Activated CD8-positive, alpha-beta memory T cell treated with anti-CD3 and anti-CD28 coated beads for 1 hour (primary cell): ENCODE results near the gene TMPRSS6.

ENCODE experiments used
- DNase-seq, 2 donors: peaks; one replicate each; pipeline ENCODE4 v3.0.0-alpha.2; 2020; ENCODE audit warnings: low read depth in 1 of 2; ENCODE audit errors: extremely low read depth in 1 of 2

Gene TMPRSS6

GRCh38 chr22:37118083-37118482 lies 8.6 kb upstream of the TMPRSS6 start:
- DNase-seq: no peak

DNA sequence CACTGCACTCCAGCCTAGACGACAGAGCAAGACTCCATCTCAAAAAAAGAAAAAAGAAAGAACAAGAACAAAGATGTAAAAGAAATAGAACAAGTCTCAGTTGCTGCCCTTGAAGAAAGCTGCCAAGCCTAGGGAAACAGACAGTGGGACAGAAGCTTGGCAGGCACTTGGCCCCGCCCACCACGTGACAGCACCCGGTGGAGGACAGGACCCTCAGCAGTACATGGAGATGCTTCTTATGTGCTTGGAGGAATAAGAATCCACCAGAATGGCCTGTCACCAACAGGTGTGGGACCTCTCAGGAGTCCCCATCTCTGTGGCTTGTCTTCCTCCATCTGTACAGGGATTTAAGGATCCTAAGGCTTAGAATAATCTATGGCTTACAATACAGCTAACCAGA lies 7.6 kb upstream of the TMPRSS6 start:
- no peak for DNase-seq

GRCh38 chr22:37115032-37115431 lies 5.5 kb upstream of the TMPRSS6 start:
- DNase-seq: no peak

DNA sequence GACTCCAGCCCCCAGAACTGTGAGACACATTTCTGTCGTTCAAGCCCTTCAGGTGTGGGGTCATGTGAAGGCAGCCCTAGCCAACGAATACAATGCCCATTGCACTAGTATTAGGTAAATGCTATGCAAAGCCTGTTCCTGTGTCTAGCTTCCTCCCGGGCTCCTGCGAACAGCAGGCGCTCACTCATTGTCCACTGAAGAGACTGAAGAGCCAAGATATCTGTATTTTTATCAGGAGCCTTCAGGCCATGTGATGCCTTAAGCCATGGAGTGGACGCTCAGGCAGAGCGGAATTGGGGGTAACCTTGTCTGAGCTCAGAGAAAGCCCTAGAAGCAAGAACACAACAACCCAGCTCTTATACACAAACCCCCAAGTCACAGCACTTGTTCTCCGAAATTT lies 4.2 kb upstream of the TMPRSS6 start:
- DNase-seq: no peak

- DNase-seq: no peak
These were observed 2.7 kb upstream of the TMPRSS6 start for GRCh38 chr22:37112084-37112728.

DNA sequence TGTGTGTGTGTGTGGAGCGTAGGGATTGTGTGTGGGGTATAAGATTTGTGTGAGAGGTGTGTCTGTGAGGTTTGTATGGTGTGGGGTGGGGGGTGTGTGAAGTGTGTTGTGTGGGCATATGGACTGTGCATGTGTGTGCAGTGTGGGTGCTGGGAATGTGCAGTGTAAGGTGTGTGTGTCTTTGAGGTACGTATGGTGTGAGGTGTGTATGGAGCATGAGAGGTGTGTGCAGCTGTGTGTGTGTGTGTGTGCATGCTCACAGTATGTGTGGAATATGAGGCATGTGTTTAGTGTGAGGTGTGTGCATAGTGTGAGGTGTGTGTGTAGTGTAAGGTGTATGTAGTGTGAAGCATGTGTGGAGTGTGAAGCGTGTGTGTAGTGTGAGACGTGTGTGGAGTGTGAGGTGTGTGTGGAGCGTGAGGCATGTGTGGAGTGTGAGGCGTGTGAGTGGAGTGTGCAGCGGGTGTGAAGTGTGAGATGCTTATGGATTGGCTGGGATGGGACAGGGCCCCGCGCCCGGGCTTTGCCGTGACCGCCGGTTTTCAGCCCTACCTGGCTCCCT lies 1.7 kb upstream of the TMPRSS6 start:
- DNase-seq: no peak

- no peak for DNase-seq
These were observed 1.5 kb downstream of the TMPRSS6 start for GRCh38 chr22:37107816-37108621.

GRCh38 chr22:37105990-37106389 lies 3.5 kb downstream of the TMPRSS6 start:
- no peak for DNase-seq

- DNase-seq: no peak
These were observed 4.4 kb downstream of the TMPRSS6 start for GRCh38 chr22:37105154-37105553.

DNA sequence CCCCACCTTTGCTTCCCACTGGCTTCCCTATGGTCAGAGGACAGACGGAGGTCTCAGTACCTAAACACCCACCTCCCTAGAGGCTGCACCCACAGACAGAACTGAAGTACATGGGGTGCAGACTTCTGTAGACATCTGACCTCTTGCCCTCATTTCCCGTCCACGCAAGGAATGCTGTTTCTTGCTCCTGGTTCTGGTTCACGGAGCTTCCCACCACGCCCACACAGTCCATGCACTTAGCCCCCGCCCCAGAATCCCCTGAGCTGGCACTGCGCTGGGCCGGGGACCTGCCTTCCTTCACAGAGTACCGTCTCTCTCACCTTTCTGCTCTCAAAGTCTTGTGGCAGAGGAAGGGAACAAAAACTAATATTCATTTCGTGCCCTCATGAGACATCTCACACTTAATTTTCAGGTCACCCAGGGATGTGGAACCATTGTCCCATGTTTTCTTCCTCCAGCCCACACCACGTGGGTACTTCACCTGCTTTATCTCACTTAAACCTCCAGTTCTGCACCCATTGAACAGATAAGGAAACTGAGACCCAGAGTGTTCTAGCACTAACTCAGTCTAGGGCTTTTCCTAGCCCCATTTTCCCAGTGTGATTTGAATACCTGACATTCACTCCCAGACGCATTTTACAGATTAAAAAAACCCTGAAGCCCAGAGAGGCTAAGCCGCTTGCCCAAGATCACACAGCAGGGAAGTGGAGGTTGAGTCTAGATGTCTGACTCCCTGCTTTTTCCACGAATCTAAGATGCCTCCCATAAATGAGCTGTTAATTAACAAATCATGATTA lies 5.7 kb downstream of the TMPRSS6 start:
- no peak for DNase-seq

DNA sequence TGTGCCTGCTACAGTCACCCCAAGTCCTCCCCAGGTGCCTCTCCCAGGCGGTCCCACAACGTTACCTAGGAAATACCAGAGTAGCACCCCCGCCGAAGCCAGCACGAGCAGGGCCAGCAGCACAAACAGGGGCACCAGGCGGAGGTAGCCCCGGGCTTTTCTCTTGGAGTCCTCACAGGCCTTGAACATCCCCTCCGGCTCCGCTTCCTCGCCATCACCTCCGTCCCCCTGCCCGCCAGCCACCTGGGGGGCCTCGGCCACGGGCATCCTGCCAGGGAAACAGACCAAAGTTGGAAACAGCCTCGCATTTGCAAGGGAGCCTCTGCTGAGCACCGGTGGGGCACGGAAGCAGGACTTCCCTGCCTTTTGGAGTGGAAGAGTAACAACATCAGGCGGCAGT lies 6.4 kb downstream of the TMPRSS6 start:
- no peak for DNase-seq

- DNase-seq: no peak
These were observed 8.0 kb downstream of the TMPRSS6 start for GRCh38 chr22:37101311-37102066.

DNA sequence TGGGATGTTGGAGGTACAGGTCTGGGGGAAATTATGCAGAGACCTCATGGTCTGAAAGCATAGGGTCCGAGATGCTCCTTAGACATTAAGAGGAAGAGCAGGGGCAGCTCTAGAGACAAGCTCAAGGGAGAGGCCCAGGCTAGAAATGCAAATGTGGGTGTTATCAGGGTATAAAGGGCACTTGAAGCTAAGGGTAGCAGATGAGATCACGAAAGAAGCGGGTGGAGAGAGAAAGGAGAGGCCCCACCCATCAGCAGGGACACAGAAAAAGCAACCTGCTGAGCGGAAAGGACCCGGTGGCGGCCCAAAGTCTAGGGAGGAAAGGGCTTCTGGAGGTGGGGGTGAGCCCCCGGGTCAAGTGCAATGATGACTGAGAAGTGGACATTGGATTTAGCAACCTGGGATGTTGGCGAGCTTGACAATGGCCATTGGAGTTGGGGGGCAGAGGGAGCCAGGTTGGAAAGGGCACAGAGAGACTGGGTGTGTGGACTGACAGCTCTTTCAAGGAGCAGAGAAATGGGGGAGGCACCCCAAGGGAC lies 8.9 kb downstream of the TMPRSS6 start:
- DNase-seq: no peak

DNA sequence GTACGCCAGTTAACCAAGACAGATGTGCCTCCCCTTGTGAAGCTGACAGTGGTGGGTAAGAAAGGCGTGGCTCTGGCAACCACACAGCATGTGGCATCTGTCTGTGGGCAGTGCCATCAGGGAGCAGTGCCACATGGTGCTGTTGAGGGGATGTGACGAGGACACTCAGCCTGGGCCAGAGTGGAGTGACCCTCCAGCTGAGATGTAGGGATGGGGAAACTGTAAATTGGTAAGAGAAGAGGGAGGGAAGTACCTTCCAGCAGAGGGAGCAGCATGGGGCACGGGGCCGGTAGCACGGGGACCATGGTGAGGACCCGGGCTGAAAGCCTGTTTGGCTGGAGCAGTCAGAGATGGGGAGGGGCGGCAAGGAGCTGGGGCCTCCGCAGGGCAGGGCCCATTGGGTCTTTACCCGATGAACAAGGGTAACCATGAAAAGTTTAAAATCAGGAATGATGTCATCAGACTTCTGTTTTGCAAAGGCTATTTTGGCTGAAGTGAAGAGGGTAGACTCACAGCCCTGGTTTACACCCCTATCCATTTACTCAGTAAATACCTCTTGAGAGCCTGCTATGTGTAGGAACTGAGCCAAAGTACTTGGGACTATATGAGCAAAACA lies 10.4 kb downstream of the TMPRSS6 start:
- no peak for DNase-seq

DNA sequence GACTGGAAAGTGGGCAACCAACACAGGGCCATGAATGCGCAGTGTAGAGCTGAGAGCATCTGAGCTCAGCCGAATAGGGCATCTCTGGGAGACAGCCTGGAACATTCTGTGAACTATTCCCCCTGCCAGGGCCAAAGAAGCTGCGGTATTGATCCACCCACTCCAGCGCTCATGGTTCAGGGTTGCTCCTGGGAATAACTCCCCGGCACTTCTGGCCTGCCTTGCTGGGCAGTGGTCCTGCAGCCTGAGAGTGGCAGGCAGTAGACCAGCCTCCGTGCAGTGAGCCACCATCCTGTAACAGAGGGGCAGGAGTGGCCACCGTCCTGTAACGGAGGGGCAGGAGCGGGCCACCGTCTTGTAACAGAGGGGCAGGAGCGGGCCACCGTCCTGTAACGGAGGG lies 12.2 kb downstream of the TMPRSS6 start:
- no peak for DNase-seq

- no peak for DNase-seq
These were observed 14.4 kb downstream of the TMPRSS6 start for GRCh38 chr22:37095113-37095512.

- no peak for DNase-seq
These were observed 15.3 kb downstream of the TMPRSS6 start for GRCh38 chr22:37094239-37094638.

GRCh38 chr22:37092997-37093396 lies 16.5 kb downstream of the TMPRSS6 start:
- DNase-seq: no peak

DNA sequence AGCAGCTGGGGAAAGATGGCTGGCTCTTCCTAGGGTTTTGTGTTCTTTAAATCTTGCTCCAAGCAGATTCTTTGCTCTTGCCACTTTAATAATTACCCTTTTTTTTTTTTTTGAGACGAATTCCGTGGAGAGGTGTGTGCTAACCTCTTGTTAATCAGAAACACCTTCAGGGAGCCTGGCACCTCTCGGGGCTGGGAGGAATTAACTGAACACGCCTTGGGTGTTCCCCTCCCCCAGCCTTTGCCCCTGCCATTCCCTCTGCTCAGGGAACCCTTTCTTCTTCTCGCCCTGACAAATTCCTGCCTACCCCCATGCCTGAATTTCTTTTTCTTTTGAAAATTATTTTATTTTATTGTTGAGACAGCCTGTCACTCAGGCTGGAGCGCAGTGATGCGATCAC lies 17.5 kb downstream of the TMPRSS6 start:
- no peak for DNase-seq
